ENCODE results near the gene LMNA.
"Not testable (repeated sequence)": the region's sequence is repeated elsewhere in the genome, so short reads cannot be mapped to it uniquely, and the experiment has no call there.

Gene LMNA

GRCh38 chr1:156162430-156163037 is 48.0 kb downstream of the LMNA start:
- no peak for DNase-seq (ENCODE audit: low read depth)

GRCh38 chr1:156163712-156164111 is 49.2 kb downstream of the LMNA start:
- DNase-seq (ENCODE audit: low read depth) = no peak

GRCh38 chr1:156164125-156164831 is 49.8 kb downstream of the LMNA start:
- no peak for DNase-seq (ENCODE audit: low read depth)

- no peak for DNase-seq (ENCODE audit: low read depth)
Observed at GRCh38 chr1:156165083-156165482, 50.6 kb downstream of the LMNA start.

- DNase-seq (ENCODE audit: low read depth) = no peak
Observed at GRCh38 chr1:156167536-156167935, 53.0 kb downstream of the LMNA start.

GRCh38 chr1:156172696-156173470 is 58.4 kb downstream of the LMNA start:
- no peak for DNase-seq (ENCODE audit: low read depth)

- DNase-seq (ENCODE audit: low read depth) = no peak
Observed at GRCh38 chr1:156176610-156177210, 62.2 kb downstream of the LMNA start.

- DNase-seq (ENCODE audit: low read depth) = no peak
Observed at GRCh38 chr1:156177919-156178654, 63.6 kb downstream of the LMNA start.

GRCh38 chr1:156180471-156180870 is 66.0 kb downstream of the LMNA start:
- no peak for DNase-seq (ENCODE audit: low read depth)

GRCh38 chr1:156181391-156181924 is 66.9 kb downstream of the LMNA start:
- not testable (repeated sequence) for DNase-seq (ENCODE audit: low read depth)

- DNase-seq (ENCODE audit: low read depth) = not testable (repeated sequence)
Observed at GRCh38 chr1:156182010-156182779, 67.7 kb downstream of the LMNA start.

- DNase-seq (ENCODE audit: low read depth) = not testable (repeated sequence)
Observed at GRCh38 chr1:156186347-156187177, 72.1 kb downstream of the LMNA start.

Measured in stimulated activated CD8-positive, alpha-beta memory T cell treated with anti-CD3 and anti-CD28 coated beads, Interleukin-12 subunit alpha, Interleukin-12 subunit beta, amount 100 ng/mL, for 4 hours (primary cell).